GM21576 (cell line): Measurements from ENCODE around the gene HSD17B14.
"Not testable (repeated sequence)": the region's sequence is repeated elsewhere in the genome, so short reads cannot be mapped to it uniquely, and the experiment has no call there.

Experiments
- ATAC-seq: cut with Tn5 transposase; IDR thresholded peaks from one replicate; pipeline ENCODE4 v1.9.1; 2021; ENCODE audit warnings: mild to moderate bottlenecking, moderate library complexity; ENCODE audit not compliant: unreplicated experiment

Gene HSD17B14

GRCh38 chr19:48768171-48768753 is 68.0 kb downstream of the HSD17B14 start:
- not testable (repeated sequence) for ATAC-seq

GRCh38 chr19:48765816-48766215 is 70.5 kb downstream of the HSD17B14 start:
- not testable (repeated sequence) for ATAC-seq
